ENCODE results near the gene CLCN4.

GRCh38 chrX:10206317-10206716 is 49.5 kb downstream of the CLCN4 start:
- TF ChIP-seq, protein P1, sequence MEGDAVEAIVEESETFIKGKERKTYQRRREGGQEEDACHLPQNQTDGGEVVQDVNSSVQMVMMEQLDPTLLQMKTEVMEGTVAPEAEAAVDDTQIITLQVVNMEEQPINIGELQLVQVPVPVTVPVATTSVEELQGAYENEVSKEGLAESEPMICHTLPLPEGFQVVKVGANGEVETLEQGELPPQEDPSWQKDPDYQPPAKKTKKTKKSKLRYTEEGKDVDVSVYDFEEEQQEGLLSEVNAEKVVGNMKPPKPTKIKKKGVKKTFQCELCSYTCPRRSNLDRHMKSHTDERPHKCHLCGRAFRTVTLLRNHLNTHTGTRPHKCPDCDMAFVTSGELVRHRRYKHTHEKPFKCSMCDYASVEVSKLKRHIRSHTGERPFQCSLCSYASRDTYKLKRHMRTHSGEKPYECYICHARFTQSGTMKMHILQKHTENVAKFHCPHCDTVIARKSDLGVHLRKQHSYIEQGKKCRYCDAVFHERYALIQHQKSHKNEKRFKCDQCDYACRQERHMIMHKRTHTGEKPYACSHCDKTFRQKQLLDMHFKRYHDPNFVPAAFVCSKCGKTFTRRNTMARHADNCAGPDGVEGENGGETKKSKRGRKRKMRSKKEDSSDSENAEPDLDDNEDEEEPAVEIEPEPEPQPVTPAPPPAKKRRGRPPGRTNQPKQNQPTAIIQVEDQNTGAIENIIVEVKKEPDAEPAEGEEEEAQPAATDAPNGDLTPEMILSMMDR (IDR thresholded peaks at IDR 0.05): no peak
- TF ChIP-seq ZFX (IDR thresholded peaks at IDR 0.05; ENCODE audit: borderline replicate concordance): no peak

All from 22Rv1 (cell line).